GM13976 (cell line): ENCODE measurements around the gene FKBP1B.

Experiments
- DNase-seq: peaks from one replicate; pipeline ENCODE4 v3.0.0; 2012; ENCODE audit warnings: low spot score
- in situ Hi-C: fragments of 300-500 bp; cut with MboI; formaldehyde crosslinking; loops from one replicate; pipeline ENCODE4 v1.12.0; 2022; ENCODE audit warnings: low sequenced_read_pairs, mixed read lengths, inconsistent platforms; ENCODE audit not compliant: unreplicated experiment
- TF ChIP-seq, protein P1 (sequence below): IDR thresholded peaks from 2 replicates; pipeline ENCODE4 v1.5.1; 2012; ENCODE audit warnings: borderline replicate concordance, mild to moderate bottlenecking; ENCODE audit not compliant: insufficient read depth; ENCODE audit errors: extremely low read depth, missing control alignments, control extremely low read depth

Gene FKBP1B

DNA sequence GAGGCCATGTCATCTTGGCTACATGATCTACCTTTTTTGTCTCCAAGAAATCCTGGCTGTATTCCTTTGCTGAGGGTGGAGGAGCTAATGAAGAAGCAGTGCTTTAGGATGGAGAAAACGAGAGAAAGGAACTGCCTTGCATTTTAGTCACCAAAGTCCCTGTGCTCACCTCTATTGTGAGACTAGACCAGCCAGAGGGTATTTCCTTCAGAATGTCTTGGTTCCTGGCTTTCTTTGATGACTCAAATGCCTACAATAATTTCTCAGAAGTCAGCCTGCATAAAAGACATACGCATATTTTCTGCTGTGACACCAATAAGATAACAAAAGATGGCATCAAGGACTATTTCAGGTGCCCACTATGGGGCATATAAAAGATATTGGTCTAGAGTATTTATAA lies 15.8 kb downstream of the FKBP1B start:
- in situ Hi-C loops: loop anchor here (10.0 kb wide), 1 partner anchor 241 kb away; no protein-coding TSS in a partner anchor
- no peak for DNase-seq
- TF ChIP-seq, protein P1, sequence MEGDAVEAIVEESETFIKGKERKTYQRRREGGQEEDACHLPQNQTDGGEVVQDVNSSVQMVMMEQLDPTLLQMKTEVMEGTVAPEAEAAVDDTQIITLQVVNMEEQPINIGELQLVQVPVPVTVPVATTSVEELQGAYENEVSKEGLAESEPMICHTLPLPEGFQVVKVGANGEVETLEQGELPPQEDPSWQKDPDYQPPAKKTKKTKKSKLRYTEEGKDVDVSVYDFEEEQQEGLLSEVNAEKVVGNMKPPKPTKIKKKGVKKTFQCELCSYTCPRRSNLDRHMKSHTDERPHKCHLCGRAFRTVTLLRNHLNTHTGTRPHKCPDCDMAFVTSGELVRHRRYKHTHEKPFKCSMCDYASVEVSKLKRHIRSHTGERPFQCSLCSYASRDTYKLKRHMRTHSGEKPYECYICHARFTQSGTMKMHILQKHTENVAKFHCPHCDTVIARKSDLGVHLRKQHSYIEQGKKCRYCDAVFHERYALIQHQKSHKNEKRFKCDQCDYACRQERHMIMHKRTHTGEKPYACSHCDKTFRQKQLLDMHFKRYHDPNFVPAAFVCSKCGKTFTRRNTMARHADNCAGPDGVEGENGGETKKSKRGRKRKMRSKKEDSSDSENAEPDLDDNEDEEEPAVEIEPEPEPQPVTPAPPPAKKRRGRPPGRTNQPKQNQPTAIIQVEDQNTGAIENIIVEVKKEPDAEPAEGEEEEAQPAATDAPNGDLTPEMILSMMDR: no peak

DNA sequence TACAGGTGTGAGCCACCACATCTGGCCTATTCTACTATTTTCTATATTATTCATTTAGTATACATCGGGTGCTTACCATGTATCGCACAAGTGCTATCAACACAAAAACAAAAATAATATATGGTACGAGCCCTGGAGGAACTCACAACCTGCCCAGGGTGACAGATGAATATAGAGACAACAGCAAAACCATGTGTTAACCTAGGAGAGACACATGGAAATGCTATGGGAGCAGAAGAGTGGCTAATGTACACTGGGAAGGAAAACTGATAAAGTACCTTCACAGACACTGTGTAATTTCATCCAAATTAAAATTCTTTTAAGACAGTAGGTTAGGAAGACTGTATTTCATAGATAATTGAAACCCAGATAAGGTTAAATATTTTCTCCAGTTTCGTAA lies 22.7 kb downstream of the FKBP1B start:
- in situ Hi-C loops: no loop called here
- DNase-seq: no peak
- TF ChIP-seq, protein P1: no peak

DNA sequence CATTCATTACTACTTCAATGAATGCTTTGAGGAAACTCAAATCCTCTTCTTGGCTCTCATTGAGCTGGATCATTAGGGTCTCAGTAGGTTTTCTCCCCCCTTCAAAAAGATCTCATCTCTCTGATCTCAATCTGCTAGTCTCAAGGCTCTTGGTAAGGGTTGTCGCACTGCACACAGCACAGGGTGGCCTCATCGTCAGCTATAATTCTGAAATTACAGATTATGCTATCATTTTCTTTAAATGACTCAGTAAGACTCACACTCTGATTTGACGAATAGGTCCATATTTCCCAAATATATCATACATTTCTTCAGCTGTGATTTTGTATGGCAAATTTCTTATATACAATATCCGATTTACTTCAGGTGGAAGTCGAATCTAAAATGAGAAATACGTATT lies 24.3 kb downstream of the FKBP1B start:
- in situ Hi-C loops: no loop called here
- DNase-seq: no peak

DNA sequence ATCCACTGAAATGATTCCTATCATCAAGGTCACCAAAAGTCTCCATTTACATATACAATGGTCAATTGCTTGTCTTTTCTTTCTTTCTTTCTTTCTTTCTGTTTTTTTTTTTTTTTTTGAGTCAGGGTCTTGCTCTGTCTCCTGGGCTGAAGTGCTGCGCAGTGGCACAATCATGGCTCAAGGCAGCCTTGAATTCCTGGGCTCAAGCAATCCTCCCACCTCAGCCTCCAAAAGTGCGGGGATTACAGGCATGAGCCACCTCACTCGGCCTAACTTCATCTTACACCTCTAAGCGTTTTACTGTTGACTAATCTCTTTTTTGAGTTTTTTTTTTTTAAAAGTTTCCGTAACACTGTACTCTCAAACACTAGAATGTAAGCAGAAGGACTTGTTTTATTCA lies 25.7 kb downstream of the FKBP1B start:
- TF ChIP-seq, protein P1: no peak
- no peak for DNase-seq
- in situ Hi-C loops: no loop called here

More for the DNA sequence above, 24.3 kb downstream of the FKBP1B start:
- TF ChIP-seq, protein P1: no peak

DNA sequence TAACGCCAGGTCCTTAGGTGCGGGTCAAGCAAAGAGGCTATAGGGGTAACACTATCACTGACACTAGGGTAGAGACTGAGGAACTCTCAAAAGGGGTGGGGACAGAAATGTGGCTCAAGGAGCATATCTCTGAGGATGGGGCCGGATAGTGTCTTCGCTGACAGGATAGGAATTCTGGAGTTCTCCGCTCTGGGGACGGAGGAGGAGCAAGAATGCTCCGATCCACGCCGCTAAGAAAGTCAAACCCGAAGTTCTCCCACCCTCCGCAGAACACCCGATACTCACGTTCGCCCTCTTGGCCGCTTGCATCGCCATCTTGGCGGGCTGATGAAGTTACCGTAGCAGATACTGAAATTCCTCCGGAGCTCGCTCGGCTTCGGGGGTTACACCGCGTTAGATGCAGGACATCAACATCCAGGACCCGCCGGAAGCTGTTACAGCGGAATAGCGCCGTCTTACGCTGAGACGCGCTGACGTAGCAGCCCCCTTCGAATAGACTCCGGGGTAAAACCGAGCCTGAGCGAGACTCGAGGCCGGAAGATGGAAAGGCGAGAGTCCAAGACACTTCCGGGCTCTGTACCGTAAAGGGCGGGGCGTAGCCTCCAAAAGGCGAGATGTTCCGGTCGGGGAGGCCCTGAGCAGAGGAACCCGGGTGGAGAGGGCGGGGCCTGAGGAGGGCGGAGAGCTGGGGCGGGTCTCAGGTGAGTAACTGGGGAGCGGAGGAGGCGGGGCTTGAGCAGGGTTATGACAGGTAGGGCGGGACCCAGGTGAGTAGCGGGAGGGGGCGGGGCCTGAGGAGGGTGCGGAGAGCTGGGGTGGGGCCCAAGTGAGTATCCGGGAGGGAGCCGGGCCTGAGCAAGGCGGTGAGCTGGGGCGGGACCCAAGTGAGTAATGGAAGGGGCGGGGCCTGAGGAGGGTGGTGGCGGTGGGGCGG lies 26.6 kb downstream of the FKBP1B start, which contains the start of gene SF3B6:
Gene SF3B6 (minus strand): TSS at position 412 of the 934 bp plus-strand sequence. CDS start 97 bp downstream, at position 315.
- in situ Hi-C loops: no loop called here

DNA sequence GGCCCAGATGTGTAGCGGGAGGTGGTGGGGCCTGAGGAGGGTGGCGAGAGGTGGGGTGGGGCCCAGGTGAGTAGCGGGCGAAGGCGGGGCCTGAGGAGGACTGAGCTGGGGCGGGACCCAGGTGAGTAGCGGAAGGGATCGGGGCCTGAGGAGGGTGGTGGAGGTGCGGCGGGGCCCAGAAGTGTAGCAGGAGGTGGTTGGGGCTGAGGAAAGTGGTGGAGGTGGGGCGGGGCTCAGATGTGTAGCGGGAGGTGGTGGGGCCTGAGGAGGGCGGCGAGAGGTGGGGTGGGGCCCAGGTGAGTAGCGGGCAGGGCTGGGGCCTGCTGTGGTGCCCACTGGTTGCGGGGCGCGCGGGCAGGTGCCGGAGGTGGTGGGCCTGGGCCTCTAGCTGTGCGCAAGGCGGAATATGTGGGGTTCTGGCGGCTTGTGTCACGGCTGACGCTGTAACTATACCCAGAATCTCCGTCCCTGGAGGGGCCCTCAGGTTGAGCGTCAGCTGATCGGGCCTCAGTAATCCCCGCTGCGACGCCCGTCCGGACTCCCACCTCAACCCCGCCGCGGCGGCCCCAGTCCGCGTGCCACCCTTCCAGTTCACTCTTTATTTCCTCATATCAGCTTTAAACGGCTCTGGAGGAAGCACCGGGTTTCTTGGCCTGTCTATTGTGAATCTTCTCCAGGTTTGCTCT lies 27.5 kb downstream of the FKBP1B start:
- DNase-seq: no peak
- TF ChIP-seq, protein P1: no peak
- in situ Hi-C loops: no loop called here

More for the DNA sequence above, 26.6 kb downstream of the FKBP1B start, which contains the start of gene SF3B6:
- TF ChIP-seq, protein P1: no peak
- peak; percentile 94 for DNase-seq
